HS-5 (cell line): ENCODE data around the gene TMEM214.
A peak's percentile ranks its signal among the peaks of the same experiment; 100 is the strongest.

Source experiments
- DNase-seq: peaks from one replicate; pipeline ENCODE4 v3.0.0-alpha.2; 2012; ENCODE audit warnings: low read depth

The TMEM214 gene

GRCh38 chr2:27040282-27040681 lies 7.5 kb downstream of the TMEM214 start:
- DNase-seq: no peak

GRCh38 chr2:27041752-27042151 lies 9.0 kb downstream of the TMEM214 start:
- DNase-seq: no peak

- DNase-seq: no peak
Measured at GRCh38 chr2:27042159-27042661, 9.4 kb downstream of the TMEM214 start.

- no peak for DNase-seq
Measured at GRCh38 chr2:27042985-27043634, 10.3 kb downstream of the TMEM214 start.

- no peak for DNase-seq
Measured at GRCh38 chr2:27049422-27050280, 16.9 kb downstream of the TMEM214 start.

GRCh38 chr2:27050281-27050995 lies 17.7 kb downstream of the TMEM214 start:
- peak; percentile 98 for DNase-seq

GRCh38 chr2:27050996-27051901 lies 18.5 kb downstream of the TMEM214 start, which contains the start of gene AGBL5:
Gene AGBL5, plus strand, starts transcription at chr2:27051668. Its CDS starts 1,291 bp downstream, at chr2:27052959.
- DNase-seq: peak; percentile 97

GRCh38 chr2:27051902-27052645 lies 19.3 kb downstream of the TMEM214 start:
- DNase-seq: no peak

GRCh38 chr2:27053321-27053720 lies 20.6 kb downstream of the TMEM214 start:
- DNase-seq: no peak

GRCh38 chr2:27053776-27054175 lies 21.0 kb downstream of the TMEM214 start:
- DNase-seq: no peak

- DNase-seq: no peak
Measured at GRCh38 chr2:27054721-27055120, 22.0 kb downstream of the TMEM214 start.

- no peak for DNase-seq
Measured at GRCh38 chr2:27057184-27057583, 24.4 kb downstream of the TMEM214 start.

- DNase-seq: no peak
Measured at GRCh38 chr2:27058210-27058609, 25.4 kb downstream of the TMEM214 start.

GRCh38 chr2:27059141-27059820 lies 26.5 kb downstream of the TMEM214 start:
- DNase-seq: no peak

GRCh38 chr2:27060323-27060722 lies 27.6 kb downstream of the TMEM214 start:
- no peak for DNase-seq

- no peak for DNase-seq
Measured at GRCh38 chr2:27065128-27065527, 32.4 kb downstream of the TMEM214 start.

- DNase-seq: no peak
Measured at GRCh38 chr2:27067385-27067784, 34.6 kb downstream of the TMEM214 start.

- DNase-seq: no peak
Measured at GRCh38 chr2:27069436-27069835, 36.7 kb downstream of the TMEM214 start.

- DNase-seq: no peak
Measured at GRCh38 chr2:27069961-27070618, 37.3 kb downstream of the TMEM214 start.
